UCSD-AML1 (cell line): Measurements from ENCODE around the gene BACH2.
"Not testable (repeated sequence)": the region's sequence is repeated elsewhere in the genome, so short reads cannot be mapped to it uniquely, and the experiment has no call there.

Source experiments
- DNase-seq: peaks from one replicate; lab custom pipeline; 2025; ENCODE audit not compliant: unreplicated experiment; lab: John Stamatoyannopoulos, UW

BACH2 gene

DNA sequence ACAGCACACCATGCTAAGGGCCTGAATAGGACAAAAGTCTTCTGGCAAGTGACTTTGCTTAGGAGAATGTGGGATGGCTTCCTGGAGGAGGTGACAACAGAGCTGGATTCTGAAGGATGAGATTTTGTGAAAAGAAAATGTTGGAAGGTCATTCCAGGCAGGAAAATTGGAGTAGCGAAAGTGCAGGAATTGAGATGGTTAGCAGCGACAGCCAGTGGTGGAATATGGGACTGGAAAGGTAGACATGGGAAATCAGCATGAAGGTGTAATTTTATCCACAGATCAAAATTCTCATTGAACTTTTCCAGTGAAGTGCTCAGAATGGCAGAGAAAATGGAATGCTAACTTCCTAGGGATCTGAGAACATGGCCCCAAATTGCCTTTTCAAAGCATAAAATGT, 5.7 kb upstream of the BACH2 start:
- no peak for DNase-seq

DNA sequence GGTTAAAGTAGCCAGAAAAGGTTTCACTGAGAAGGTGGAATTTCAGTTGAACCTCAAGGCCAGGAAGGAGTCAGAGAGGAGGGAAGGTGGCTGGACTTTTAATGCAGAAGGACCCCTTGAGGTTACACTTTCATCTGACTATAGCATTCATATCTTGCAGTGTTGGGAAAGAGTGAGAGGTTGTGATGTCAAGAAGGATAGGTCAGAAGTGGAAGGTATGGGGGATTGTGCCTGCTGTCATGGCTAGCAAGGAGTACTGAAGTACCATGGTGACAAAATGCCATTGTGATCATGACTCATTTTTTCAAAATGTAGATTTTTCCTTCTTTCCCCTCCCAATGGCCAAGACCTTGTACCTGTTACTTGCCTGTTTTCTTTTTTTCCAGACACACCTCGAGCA, 5.2 kb upstream of the BACH2 start:
- DNase-seq, result no peak

DNA sequence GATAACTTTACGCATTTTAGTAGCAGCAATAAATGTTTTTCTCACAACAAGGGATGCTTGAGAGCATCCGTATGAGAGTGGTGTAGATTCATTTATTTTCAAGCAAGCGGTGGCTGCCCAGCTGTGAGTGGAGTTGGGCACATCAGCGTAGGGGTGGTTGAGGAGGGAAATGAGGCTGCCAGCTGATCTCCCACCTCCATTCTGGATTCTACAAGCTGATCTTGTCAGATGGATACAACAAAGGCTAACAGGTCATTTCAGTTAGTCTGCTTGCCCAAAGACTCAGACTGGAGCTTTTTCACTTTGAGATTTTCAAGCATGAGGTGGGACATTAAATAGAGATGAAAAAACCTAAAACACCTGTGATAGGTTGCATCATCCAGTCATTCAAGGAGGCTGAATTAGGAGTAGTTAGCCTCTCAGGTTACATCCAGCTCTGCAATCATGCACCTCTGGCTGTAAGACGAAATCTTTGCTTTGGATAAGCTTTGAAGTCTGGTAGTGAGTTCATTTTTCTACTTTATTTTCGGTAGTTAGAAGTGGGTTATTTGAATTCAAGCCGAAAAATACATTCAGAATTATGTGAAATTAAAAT, 1.9 kb upstream of the BACH2 start:
- DNase-seq, result no peak

DNA sequence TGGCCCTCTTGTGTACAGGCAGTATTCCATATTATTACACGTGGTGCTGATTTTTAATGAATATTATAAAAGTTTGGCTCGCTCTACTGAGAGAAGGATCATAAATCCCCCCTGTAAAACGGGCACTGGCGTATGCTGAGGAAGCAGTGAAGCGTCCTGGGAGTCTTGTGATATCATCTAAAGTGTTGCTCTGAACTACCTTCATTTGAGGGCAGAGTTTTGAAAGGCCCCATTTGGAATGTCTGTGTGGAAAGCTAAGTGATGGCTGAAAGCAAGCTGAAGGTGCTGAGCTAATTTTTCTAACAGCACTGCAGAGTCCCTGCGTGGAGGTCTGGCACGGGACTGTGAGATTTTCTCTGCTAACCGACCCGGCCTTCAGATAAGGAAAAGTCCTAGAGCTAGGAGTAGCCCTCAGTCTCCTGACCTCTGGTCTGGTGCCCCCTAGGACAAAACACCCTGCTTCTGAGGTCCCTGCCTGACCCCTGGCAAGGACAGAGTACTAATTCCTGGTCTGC, 1.3 kb upstream of the BACH2 start:
- no peak for DNase-seq

DNA sequence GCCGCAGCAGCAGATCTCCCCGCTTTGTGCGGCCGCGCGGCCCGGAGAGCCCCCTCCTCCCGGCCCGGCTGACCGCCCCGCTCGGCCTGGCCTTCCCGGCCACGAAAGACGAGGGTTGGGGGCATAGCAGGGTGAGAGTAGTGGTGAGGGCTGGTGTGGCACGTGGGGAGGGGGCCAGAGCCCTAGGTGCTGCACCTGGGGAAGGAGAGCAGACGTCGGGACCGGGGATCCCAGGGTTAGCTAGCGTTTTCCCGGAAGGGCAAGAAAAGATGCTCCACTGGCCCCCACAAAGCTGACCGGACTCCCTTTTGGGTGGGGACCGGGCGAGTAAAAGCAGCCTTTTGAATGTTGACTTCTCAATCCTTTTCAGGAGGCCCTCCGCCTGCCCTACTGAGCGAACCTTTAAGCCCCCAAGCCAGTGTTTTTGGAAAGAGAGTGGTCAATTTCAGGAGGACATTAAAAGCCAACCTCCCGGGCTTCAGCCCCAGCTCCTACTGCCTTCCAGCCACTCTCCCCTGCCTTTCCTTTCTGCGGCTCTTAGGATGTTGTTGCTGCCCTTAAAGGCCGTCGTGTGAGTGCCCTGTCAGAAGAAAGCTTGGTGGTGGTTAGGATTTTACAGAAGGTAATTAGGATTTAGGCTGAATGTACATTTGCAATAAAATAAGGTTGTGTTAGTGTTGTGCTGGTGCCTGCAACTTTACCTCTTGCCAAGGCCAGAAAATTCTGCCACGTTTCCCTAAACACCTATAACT, 648 bp upstream of the BACH2 start:
- DNase-seq, result no peak

DNA sequence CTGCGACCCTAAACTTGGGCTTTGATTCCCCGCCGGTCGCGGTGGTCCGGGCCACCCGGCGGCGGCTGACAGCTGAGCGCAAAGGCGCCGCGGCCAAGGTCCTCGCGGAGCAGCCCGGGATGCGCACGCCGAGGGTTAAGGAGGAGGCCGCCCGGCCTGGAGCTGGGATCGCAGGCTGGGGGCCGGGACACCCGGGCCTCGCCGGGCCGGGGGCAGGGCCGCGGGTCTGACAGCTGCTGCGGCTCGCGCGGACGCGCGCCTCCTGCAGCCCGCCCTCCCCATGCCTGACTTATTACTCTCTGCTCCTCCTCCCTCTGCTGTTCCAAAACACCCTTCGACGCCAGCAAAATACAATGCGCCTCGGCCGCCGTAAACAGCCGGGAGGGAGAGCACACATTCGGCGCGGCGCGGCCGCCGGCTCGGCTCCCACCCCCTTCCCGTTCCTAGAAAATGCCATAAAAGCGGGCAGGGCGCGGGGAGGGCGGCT, 746 bp downstream of the BACH2 start:
- DNase-seq, result peak; percentile 38

DNA sequence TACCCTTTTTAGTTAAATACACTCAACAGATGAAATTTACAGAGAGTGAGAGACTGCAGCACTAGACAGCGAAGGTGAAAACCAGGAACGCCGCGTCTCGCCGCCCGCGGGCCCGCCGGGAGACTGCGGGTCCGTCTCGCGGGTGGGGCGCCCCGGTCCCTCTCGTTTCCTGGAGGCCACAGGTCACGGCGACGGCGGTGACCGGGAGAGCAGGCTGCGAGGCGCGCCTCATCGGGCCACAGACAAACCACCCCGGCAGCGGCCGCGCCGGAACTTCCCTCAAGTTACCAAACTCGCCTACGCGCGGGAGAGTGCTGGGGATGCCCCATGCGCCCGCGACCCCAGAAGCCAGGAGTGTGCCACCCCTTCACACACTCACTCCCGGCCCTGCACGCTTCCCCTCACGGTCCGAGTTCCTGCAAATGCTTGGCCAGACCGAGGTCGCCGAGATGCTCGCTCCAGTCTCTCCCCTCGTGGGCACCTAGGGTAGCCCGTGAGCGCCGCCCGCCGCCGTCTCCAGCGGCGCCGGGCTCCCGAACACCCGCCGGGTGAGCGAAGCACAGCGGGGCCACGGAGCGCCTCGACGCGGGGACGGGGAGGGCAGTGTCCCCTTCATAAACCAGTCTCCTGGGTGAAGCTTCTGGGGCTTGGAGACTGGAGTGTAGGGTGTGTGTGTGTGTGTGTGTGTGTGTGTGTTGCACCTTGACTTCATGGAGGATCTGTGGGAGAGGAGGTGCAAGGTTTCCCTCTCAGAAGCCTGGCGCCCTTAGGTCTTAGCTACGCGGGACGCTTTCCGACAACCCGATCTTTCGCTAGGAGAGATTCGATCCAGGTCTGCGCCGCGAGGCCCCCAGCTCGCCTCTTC, 1.4 kb downstream of the BACH2 start:
- peak; percentile 39 for DNase-seq

DNA sequence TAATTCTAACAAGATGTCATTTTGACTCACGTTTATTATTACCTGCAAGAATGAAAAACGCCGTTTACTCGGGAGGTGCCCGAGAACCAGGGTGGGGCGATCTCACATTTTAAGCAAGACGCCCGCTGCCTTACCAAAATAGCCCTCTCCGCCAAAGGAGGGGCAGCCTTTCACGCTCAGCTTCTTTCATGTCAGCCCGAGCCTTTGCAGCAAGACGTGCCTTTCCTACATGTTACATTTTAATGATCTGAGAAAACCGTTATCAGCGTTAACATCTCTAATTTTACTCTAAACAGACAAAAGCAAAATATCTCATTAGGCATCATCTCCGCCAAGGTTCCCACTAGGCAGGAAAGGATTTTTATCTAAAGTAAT, 2.0 kb downstream of the BACH2 start:
- DNase-seq, result no peak

DNA sequence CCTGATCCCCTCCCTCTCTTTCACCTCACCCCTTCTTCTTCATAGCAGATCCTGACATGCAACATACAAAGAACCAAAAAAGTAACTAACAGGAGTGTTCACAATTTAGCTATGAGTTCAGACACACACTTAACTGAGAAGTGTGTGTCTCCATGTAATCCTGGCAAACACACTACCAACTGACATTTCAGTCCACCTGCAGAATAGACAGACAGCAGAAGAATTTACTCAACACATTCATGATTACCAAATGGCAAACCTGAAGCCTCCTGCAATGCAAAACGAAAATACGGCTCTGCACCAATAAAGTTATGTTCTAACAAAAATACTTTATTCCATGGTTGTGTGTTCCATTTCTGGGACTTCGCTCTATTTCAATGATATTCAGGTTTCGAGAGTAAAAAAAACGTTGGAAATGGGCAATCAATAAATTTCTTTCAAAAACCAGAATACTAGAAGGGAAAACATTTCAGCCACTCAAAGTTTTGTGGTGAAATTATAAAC, 2.6 kb downstream of the BACH2 start:
- no peak for DNase-seq

DNA sequence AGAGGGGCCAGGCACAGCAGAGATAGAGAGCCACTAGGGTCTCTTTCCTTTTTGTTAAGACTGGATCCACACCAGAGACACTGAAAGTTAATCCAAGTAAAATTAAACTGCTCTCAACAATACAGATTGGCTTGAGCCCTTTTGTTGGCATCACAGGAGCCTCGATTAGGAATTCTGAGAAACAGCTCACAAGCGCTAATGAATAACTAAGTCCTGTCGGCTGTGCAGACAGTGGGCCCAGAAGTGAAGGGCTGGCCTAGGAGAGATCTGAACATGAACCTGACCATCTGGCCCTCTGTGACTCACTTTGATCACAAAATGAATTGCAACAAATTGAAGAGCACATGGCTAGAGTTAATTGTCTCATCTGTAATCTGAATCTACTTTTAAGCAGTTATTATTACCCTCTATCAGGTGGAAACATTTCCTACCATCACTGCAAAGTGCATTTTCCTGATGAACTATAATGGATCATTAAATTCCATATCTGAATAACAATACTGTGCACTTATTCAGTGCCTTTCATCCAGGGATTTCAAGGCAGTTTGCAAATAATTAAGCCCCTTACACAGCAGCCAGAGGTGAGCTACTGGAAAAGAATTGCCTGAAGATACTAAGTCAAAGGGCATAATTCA, 3.2 kb downstream of the BACH2 start:
- no peak for DNase-seq

DNA sequence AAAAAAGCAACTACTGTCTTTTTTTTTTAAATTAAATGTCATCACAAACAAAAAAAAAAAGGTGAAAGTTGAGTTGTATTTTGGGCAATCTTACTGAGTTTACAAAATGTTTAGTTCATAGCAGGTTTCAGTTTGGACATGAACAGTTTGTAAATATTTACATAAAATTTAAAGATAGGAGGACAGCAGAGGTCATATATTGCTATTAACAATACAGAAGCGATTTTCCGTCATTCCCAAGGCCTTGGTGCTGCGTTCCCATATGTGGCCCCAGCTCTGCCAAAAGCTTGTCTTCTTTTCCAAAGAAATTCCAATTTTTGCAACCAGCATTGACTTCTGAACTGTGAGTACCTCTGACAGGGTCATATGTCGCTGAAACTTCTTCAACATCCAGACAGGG, 5.1 kb downstream of the BACH2 start:
- DNase-seq, result no peak

DNA sequence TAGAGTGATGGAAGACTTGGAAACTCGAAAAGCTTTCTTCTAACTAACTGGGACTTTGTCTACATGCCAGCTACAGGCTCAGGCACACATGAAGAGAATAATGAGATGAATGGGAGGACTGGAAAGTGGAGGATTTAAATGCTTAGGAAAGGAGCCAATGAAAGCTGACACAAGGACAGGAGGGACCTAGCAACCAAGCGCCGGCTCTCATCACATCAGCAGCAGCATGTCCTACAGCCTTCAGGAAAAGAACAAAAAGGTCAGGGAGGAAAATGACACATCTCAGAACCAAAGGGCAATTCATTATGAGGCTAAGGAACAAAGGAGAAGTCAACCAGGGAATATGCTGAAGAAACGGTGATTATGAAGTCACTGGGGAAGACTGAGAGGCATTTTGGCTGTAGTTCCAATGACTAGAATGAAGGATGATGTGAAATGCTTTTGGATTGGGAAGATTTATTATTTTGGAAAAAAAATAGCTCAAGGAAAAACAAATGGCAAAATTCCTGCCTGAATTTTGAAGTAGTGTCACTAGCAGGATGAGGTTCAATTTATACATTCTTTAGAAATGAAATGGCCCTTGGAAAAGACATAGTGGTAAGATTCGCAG, 5.7 kb downstream of the BACH2 start:
- no peak for DNase-seq

DNA sequence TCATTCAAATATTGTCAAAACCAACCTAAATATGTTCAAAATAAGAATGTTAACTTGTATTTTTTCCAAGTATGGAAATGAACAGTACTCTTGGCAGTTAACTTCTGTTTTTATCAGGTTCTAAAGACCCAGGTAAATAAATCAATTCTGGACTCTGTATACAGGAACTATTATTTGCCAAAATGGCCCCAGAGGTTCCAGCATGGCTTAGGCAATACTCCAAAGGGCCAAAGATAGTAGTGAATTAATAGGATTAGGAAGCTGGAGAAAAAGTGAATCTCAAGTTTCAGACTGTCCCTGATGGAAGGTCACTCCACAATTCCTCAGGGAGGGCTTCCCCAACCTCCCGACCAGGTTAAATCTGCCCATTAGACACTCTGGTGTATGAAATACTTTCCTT, 6.7 kb downstream of the BACH2 start:
- no peak for DNase-seq

DNA sequence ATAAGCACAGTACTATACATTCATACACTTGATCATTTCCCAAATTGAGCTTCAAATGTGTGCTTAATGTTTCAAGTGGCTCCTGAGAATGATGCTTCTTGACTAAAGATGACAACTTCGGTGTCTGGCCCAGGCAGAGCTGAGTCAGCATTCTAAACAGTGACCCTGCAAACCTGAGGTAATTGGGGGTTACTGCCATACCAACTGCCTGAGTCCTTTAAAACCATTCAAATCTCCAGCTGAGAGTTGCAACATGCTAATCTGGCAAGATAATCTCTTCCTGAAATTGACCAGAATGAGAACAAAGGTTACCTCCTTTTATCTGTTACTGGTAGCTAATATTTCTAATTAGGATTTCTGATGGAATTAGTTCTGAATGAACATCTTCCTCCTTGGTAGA, 8.2 kb downstream of the BACH2 start:
- DNase-seq, result no peak

DNA sequence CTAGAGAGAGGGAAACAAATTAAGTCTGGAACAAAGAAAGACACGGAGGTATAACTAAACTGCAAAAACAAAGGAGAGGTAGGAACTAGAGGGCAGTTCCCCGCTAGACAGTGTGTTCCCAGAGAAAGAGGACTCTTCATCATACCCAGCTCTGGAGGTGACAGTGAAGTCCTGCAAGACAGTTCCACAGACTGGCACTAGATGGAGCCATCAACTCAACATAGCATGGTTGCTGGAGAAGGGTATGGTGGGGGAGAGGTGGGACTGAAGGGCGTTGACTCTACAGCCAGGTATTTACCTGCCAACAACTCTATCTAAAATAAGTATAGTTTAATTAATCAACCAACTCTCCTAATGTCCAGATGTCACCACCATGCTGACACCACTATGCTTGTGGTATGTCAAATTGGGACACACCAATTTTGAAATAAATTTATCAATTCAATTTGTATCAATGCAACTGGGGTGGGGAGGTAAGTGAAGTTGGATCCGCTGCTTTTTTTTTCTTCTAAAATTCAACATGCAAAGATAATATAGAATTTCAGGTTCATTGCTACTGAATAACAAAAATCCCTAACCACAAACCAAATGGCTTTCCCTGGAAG, 9.7 kb downstream of the BACH2 start:
- DNase-seq, result peak; percentile 35

DNA sequence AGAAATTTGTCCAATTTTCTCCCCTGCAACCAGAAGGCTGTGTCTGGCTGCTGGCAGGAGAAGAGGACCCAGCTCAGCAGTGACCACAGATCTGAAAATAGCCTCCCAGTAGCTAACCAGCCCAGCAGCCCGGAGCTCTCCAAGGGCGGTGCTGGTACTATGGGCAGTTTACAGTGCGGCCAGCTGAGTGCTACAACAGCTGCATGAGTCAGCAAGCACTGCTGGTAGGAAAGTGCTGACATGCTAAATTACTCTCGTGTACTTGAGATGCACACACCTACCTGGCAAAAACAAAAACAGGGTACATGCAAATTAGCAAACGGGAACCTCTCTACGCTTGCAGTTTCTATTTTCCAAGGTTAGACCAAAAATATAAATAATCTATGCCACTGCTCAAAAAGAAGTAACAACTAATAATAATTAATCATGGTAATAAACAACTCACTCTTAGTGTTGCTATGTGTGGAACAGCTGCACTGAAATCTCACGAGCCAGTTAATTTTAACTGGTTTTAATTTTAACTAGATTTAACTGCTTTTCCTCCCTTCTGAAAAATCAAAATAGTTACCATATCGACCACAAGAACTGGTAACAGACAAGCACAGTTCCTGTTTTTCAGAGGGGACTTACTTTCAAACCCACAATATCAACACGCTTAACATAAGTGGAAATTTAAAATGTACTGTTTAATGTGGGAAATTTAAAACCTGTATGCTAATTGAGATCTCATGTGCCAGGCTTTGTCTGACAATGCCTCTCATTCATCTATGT, 10.8 kb downstream of the BACH2 start:
- DNase-seq, result peak; percentile 61

DNA sequence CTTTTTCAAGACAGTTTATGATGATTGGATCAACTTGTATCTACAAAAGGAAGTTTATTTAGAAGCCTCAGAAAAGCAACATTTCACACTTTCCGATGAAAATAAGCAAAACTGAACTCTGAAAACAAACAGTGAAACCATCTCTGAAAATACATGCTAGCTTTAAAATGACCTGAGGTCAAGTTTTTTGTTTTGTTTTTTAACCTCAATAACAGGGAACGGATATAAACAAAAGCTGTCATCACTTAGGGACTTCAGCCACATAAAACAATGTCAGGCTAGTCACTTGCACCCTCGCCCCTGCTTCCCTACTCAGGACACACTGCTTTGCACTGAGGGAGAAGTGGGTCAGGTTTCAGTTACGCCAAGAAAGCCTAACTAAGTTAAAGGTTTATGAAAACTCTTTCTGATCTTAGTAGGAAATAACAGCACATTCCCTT, 11.6 kb downstream of the BACH2 start:
- no peak for DNase-seq

DNA sequence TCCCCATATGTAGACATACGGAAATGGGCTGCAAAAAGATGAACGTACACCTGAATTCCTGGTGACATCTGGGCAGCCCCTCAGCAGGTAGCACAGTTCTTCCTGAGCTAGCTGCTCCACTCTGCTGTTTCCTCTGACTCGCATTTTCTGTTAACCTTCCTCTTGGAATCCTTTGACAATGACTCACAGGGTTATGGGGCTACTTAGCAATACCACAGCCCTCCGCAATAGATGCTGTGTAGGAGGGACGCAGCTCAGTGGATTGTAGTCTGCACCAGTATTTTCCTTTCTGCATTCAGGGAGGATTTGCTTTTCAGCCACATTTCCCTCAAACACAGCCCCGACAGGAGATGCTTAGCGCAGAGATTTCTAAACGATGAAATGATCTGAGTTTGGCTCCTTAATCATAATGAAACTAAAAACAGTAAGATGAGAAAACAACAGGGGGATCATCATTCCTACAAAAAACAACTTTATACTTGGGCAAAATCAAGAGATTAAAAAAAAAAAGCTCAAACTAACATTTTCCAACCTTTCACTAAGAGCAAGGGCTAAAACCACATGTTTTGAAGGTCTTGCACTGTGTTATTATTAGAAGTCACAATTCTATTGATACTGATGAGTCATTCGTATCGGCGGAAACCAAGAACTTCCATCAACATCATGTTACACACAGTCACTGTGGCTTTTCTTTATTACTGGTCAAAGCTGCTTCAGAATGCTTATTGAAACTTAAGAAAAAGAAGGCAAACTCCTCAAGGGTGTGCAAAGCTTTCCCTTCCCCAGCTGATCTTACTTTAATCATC, 12.2 kb downstream of the BACH2 start:
- DNase-seq, result peak; percentile 28

DNA sequence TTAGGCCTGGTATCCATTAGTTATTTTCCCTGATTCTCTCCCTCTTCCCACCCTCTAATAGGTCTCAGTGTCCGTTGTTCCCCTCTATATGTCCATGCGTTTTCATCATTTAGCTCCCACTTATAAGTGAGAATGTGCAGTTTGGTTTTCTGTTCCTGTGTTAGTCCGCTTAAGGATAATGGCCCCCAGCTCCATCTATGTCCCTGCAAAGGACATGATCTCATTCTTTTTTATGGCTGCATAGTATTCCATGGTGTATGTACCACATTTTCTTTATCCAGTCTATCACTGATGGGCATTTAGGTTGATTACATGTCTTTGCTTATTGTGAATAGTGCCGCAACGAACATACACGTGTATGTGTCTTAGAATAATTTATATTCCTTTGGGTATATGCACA, 14.4 kb downstream of the BACH2 start:
- DNase-seq, result not testable (repeated sequence)
